Measurements from ENCODE around the gene PITX1.

PITX1 gene

DNA sequence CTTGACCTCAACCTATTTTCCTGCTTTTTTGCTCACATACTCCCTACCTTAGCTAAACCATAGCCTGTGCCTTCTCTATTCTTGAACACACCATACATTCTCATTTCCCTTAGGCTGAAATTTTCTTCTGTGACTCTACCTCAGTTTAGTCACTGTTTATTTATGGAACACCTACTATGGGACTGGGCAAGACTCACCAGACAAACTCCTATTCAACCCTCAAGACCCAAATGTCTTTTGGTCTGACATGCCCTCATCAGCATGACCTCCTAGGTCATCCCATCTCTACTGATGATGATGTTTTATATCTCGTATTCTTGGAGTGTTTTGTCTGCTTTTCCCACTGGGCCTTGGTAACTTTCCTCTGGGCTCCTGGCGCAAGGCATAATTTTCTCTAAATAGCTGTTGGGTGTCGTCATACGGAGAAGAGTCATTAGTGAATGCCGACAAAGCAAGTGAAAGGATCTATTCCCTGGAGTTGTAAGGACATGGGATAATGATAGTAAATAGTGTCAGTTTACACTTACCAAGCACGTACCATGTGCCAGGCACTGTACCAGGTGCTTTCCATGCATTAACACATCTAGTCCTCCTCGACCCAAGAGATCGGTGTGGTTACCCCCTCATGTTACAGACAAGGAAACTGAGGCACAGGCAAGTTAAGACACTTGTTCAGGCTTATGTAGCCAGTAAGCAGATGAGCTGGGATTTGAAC, 22.4 kb upstream of the PITX1 start:
- Histone ChIP-seq H3K4me3 (ENCODE audit: insufficient read depth, low read length, poor library complexity, severe bottlenecking) (no peak overlapping the region), H4K20me1 (ENCODE audit: low read depth, low read length) (no peaks in the 10 kb centered on the region), H3K36me3 (ENCODE audit: low read length) (no peaks in the 10 kb centered on the region), H3K27me3 (ENCODE audit: low read length) (no peaks in the 10 kb centered on the region), H3K9ac (ENCODE audit: low read length) (no peak overlapping the region), H3K4me2 (ENCODE audit: low read depth, low read length, poor library complexity, severe bottlenecking) (no peak overlapping the region), H3K9me2 (replicated peaks; ENCODE audit: insufficient read depth, low read length) (no peaks in the 10 kb centered on the region), H3F3A (ENCODE audit: insufficient read depth) (0 out of 2 replicates have a peak, but pooled peaks cover 6% of the 10 kb centered on the region), H3K27ac (ENCODE audit: low read depth, low read length) (no peak overlapping the region), H2AFZ (ENCODE audit: low read depth, low read length, severe bottlenecking) (no peak overlapping the region), H3K79me2 (ENCODE audit: insufficient read depth, low read length) (no peaks in the 10 kb centered on the region), H3K9me3 (ENCODE audit: insufficient read depth, low read length) (no peaks in the 10 kb centered on the region)
- TF ChIP-seq EZH2phosphoT487 (conservative IDR thresholded peaks at IDR 0.05; ENCODE audit: low read length) = no peak
- TF ChIP-seq, protein P1, sequence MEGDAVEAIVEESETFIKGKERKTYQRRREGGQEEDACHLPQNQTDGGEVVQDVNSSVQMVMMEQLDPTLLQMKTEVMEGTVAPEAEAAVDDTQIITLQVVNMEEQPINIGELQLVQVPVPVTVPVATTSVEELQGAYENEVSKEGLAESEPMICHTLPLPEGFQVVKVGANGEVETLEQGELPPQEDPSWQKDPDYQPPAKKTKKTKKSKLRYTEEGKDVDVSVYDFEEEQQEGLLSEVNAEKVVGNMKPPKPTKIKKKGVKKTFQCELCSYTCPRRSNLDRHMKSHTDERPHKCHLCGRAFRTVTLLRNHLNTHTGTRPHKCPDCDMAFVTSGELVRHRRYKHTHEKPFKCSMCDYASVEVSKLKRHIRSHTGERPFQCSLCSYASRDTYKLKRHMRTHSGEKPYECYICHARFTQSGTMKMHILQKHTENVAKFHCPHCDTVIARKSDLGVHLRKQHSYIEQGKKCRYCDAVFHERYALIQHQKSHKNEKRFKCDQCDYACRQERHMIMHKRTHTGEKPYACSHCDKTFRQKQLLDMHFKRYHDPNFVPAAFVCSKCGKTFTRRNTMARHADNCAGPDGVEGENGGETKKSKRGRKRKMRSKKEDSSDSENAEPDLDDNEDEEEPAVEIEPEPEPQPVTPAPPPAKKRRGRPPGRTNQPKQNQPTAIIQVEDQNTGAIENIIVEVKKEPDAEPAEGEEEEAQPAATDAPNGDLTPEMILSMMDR (IDR thresholded peaks at IDR 0.05; ENCODE audit: insufficient read depth, low read length, poor library complexity, severe bottlenecking) = no peak

- no peak for TF ChIP-seq EZH2phosphoT487 (conservative IDR thresholded peaks at IDR 0.05; ENCODE audit: low read length)
- TF ChIP-seq, protein P1 (IDR thresholded peaks at IDR 0.05; ENCODE audit: insufficient read depth, low read length, poor library complexity, severe bottlenecking) = no peak
- Histone ChIP-seq H3K27me3 (ENCODE audit: low read length) (no peaks in the 10 kb centered on the region), H3K79me2 (ENCODE audit: insufficient read depth, low read length) (no peaks in the 10 kb centered on the region), H3K9me2 (replicated peaks; ENCODE audit: insufficient read depth, low read length) (no peaks in the 10 kb centered on the region), H3F3A (ENCODE audit: insufficient read depth) (0 out of 2 replicates have a peak, but pooled peaks cover 6% of the 10 kb centered on the region), H3K4me2 (ENCODE audit: low read depth, low read length, poor library complexity, severe bottlenecking) (no peak overlapping the region), H3K36me3 (ENCODE audit: low read length) (no peaks in the 10 kb centered on the region), H3K9me3 (ENCODE audit: insufficient read depth, low read length) (no peaks in the 10 kb centered on the region), H3K4me3 (ENCODE audit: insufficient read depth, low read length, poor library complexity, severe bottlenecking) (no peak overlapping the region), H2AFZ (ENCODE audit: low read depth, low read length, severe bottlenecking) (no peak overlapping the region), H3K27ac (ENCODE audit: low read depth, low read length) (no peak overlapping the region), H3K9ac (ENCODE audit: low read length) (no peak overlapping the region), H4K20me1 (ENCODE audit: low read depth, low read length) (no peaks in the 10 kb centered on the region)
Measured at GRCh38 chr5:135055396-135055795, 21.4 kb upstream of the PITX1 start.

- Histone ChIP-seq H3F3A (ENCODE audit: insufficient read depth) (0 out of 2 replicates have a peak, but pooled peaks cover 6% of the 10 kb centered on the region), H3K4me3 (ENCODE audit: insufficient read depth, low read length, poor library complexity, severe bottlenecking) (peak overlapping the region; percentile 31), H3K79me2 (ENCODE audit: insufficient read depth, low read length) (no peaks in the 10 kb centered on the region), H3K36me3 (ENCODE audit: low read length) (no peaks in the 10 kb centered on the region), H3K9me2 (replicated peaks; ENCODE audit: insufficient read depth, low read length) (no peaks in the 10 kb centered on the region), H3K4me2 (ENCODE audit: low read depth, low read length, poor library complexity, severe bottlenecking) (peak overlapping the region; percentile 77), H4K20me1 (ENCODE audit: low read depth, low read length) (no peaks in the 10 kb centered on the region), H3K27ac (ENCODE audit: low read depth, low read length) (peak overlapping the region; percentile 91), H3K9ac (ENCODE audit: low read length) (peak overlapping the region; percentile 45), H3K9me3 (ENCODE audit: insufficient read depth, low read length) (no peaks in the 10 kb centered on the region), H2AFZ (ENCODE audit: low read depth, low read length, severe bottlenecking) (peak overlapping the region; percentile 29), H3K27me3 (ENCODE audit: low read length) (no peaks in the 10 kb centered on the region)
- TF ChIP-seq EZH2phosphoT487 (conservative IDR thresholded peaks at IDR 0.05; ENCODE audit: low read length) = no peak
- TF ChIP-seq, protein P1 (IDR thresholded peaks at IDR 0.05; ENCODE audit: insufficient read depth, low read length, poor library complexity, severe bottlenecking) = no peak
Measured at GRCh38 chr5:135054546-135054945, 20.5 kb upstream of the PITX1 start.
